ENCODE measurements around the gene FHOD3.
"Not testable (repeated sequence)": the region's sequence is repeated elsewhere in the genome, so short reads cannot be mapped to it uniquely, and the experiment has no call there.

Gene FHOD3

GRCh38 chr18:36721351-36721750 lies 423.8 kb downstream of the FHOD3 start:
- DNase-seq, result not testable (repeated sequence)

- no peak for DNase-seq
Observed at GRCh38 chr18:36724169-36724568, 426.7 kb downstream of the FHOD3 start.

GRCh38 chr18:36724591-36725001 lies 427.1 kb downstream of the FHOD3 start:
- no peak for DNase-seq

- DNase-seq, result no peak
Observed at GRCh38 chr18:36728345-36728744, 430.8 kb downstream of the FHOD3 start.

GRCh38 chr18:36729197-36729596 lies 431.7 kb downstream of the FHOD3 start:
- DNase-seq, result no peak

- DNase-seq, result no peak
Observed at GRCh38 chr18:36732264-36732663, 434.8 kb downstream of the FHOD3 start.

- DNase-seq, result no peak
Observed at GRCh38 chr18:36733150-36733549, 435.6 kb downstream of the FHOD3 start.

GRCh38 chr18:36734596-36734995 lies 437.1 kb downstream of the FHOD3 start:
- DNase-seq, result no peak

GRCh38 chr18:36735130-36735529 lies 437.6 kb downstream of the FHOD3 start:
- DNase-seq, result no peak

GRCh38 chr18:36736094-36736493 lies 438.6 kb downstream of the FHOD3 start:
- no peak for DNase-seq

GRCh38 chr18:36737316-36737715 lies 439.8 kb downstream of the FHOD3 start:
- DNase-seq, result no peak

GRCh38 chr18:36744261-36744876 lies 446.9 kb downstream of the FHOD3 start:
- no peak for DNase-seq

GRCh38 chr18:36745219-36745975 lies 447.9 kb downstream of the FHOD3 start:
- no peak for DNase-seq

GRCh38 chr18:36752929-36753865 lies 455.7 kb downstream of the FHOD3 start:
- no peak for DNase-seq

- DNase-seq, result no peak
Observed at GRCh38 chr18:36756242-36756641, 458.7 kb downstream of the FHOD3 start.

- peak; percentile 11 to 13 for DNase-seq
Observed at GRCh38 chr18:36757081-36757480, 459.6 kb downstream of the FHOD3 start.

- no peak for DNase-seq
Observed at GRCh38 chr18:36757991-36758390, 460.5 kb downstream of the FHOD3 start.

- no peak for DNase-seq
Observed at GRCh38 chr18:36758623-36759022, 461.1 kb downstream of the FHOD3 start.

- no peak for DNase-seq
Observed at GRCh38 chr18:36759167-36759776, 461.8 kb downstream of the FHOD3 start.

GRCh38 chr18:36760598-36760997 lies 463.1 kb downstream of the FHOD3 start:
- no peak for DNase-seq

- DNase-seq, result no peak
Observed at GRCh38 chr18:36761186-36761698, 463.7 kb downstream of the FHOD3 start.

- no peak for DNase-seq
Observed at GRCh38 chr18:36762074-36762473, 464.6 kb downstream of the FHOD3 start.

GRCh38 chr18:36762965-36763364 lies 465.5 kb downstream of the FHOD3 start:
- DNase-seq, result not testable (repeated sequence)

Measured in inflammatory macrophage (primary cell).